PFSK-1 (cell line): ENCODE data around the gene HNF1B.

Experiments
- POLR2AphosphoS5 ChIP-seq: IDR thresholded peaks from 2 replicates; pipeline ENCODE4 v1.6.1; 2012; ENCODE audit warnings: low read depth, mild to moderate bottlenecking, control low read depth, low read length, moderate library complexity
- REST ChIP-seq, 2 experiments: IDR thresholded peaks; 2 replicates each; pipeline versions ENCODE4 v1.6.1 to v1.8.0; 2011 to 2012; ENCODE audit warnings: low read depth in 2 of 2, low read length in 2 of 2, control low read depth in 1 of 2, inconsistent platforms in 1 of 2, mild to moderate bottlenecking in 1 of 2, moderate library complexity in 1 of 2; ENCODE audit not compliant: insufficient read depth in 1 of 2
- TAF1 ChIP-seq: IDR thresholded peaks from 2 replicates; pipeline ENCODE4 v1.6.1; 2012; ENCODE audit warnings: low read length, control low read depth, borderline replicate concordance; ENCODE audit not compliant: insufficient read depth

- TF ChIP-seq REST (IDR thresholded peaks at IDR 0.05; ENCODE audit: insufficient read depth in 1 of 2, low read depth in 2 of 2, low read length in 2 of 2) (no peak), TAF1 (no peak), POLR2AphosphoS5 (no peak)
These were observed 70.3 kb downstream of the HNF1B start for GRCh38 chr17:37674511-37674910.
